GM21515 (cell line): ENCODE results near the gene TDP2.
"Not testable (repeated sequence)": the region's sequence is repeated elsewhere in the genome, so short reads cannot be mapped to it uniquely, and the experiment has no call there.

ENCODE experiments used
- ATAC-seq: cut with Tn5 transposase; IDR thresholded peaks from one replicate; pipeline ENCODE4 v1.9.1; 2021; ENCODE audit not compliant: unreplicated experiment

The TDP2 gene

DNA sequence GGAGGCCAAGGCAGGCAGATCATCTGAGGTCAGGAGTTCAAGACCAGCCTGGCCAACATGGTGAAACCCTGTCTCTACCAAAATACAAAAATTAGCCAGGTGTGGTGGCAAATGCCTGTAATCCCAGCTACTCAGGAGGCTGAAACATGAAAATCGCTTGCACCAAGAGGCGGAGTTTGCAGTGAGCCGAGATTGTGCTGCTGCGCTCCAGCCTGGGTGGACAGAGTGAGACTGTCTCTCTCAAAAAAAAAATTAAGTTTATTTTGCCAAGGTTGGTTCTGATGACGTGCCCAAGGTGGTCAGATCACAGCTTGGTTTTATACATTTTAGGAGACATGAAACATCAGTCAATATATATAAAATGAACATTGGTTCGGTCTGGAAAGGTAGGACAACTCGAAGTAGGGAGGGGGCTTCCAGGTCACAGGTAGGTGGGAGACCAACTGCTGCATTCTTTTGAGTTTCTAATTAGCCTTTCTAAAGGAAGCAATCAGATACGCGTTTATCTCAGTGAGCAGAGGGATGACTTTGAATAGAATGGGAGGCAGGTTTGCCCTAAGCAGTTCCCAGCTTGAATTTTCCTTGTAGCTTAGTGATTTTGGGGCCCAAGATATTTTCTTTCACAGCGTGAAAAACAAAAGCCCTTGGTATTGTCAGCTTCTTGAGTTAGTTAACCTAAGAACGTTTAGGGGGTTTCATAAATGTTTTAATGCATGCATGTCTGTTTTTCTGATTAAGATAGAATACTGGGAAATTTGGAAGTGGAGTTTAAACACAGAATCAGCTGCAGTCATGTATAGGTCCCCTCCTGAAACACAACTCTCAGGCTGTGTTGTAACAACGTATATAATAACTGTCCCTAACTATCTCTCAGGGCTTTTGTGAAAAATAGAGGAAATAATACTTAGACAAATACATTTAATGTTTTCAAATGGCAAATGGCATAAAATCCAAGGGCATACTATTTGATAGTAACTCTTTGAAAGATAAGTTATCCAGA is 16.9 kb upstream of the TDP2 start:
- no peak for ATAC-seq

DNA sequence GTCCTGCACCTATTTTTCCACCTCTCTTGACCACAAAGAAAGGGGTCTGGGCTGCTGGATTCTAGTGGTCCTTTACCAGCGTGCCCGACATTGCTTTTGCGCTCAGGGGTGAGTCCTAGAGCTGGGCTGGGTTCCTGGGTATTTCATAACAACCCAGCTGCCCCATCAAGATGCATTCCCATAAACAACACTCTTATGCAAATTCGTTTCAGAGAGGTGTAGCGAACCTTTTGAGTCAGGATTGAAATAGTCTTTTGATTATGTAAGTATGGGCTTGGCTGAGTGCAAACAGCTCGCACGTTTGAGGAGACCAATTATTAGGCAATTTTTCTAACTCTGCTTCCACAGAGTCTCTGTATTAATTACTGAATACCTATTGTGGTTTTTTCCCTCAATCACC is 13.9 kb upstream of the TDP2 start:
- no peak for ATAC-seq

DNA sequence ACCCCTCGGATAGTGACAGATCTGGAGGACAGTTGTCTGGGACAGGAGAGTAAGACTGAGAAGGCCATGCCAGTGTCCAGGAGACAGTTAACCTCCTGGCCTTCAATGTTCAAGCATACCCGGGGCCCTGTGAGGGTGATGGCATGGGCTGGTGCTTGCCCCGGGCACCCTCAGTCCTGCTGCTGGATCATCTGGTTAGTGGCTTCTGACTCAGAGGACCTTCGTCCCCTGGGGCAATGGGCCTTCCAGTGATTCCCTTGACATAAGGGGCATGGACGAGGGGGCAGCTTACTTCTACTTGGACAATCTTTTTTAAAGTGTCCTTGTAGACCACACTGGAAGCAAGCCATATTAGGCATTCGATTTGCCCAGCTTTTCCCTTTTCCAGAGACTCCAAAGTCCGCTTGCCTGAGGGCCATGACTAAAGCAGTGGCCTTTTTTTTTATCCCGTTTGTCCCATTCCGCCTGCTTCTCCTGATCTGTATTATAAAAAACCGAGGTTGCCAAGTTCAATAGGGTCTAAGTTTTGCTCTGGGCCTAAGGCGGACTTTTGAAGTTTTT is 12.2 kb upstream of the TDP2 start:
- ATAC-seq = not testable (repeated sequence)

- no peak for ATAC-seq
These were observed 6.9 kb upstream of the TDP2 start for GRCh38 chr6:24673625-24674024.

DNA sequence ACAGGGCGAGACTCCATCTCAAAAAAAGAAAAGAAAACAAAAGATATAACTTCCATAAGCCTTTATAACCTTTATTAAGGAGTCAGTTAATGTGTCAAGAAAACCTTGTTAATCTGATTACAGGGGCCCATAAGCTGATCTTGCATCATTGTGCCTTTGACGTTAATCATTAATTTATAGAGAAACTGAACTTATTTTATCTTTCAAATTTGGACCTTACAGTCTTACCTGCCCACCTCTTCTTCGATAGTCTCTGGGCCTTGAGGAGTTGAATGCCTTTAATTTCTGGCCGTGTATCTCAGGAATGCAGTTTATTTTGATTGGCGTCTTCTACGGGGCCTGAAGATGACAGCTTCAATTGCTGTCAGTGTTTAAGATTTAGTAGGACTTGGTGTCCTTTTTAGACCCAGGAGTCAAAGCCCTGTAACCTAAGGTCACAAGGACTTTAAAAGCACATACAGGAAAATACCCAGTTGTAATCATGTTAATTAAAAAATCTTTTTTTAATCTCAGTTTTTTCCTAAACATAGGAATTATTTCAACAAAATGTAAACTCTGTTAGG is 6.0 kb upstream of the TDP2 start:
- no peak for ATAC-seq

DNA sequence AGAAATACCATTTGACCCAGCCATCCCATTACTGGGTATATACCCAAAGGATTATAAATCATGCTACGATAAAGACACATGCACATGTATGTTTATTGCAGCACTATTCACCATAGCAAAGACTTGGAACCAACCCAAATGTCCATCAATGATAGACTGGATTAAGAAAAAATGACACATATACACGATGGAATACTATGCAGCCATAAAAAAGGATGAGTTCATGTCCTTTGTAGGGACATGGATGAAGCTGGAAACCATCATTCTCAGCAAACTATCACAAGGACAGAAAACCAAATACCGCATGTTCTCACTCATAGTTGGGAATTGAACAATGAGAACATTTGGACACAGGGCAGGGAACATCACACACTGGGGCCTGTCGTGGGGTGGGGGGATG is 4.4 kb upstream of the TDP2 start:
- ATAC-seq = not testable (repeated sequence)

DNA sequence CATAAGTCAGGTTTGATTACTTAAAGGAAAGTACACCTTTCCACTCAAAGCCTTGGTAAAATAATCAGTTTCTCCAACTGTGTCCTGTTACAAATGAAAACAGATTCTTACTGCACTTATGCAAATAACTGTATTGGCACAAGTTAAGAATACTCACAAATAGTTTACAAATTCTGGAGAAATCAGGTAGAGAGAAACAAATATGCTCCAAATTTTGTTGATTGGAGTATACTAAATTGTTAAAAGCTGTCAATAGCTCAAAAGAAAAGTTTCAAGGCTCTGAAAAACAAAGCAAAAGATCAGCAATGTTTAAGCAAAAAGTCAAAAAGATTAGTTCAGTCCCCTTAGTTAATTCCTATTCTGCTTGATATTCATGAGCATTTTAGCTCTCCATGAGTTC is 3.8 kb upstream of the TDP2 start:
- ATAC-seq = not testable (repeated sequence)

DNA sequence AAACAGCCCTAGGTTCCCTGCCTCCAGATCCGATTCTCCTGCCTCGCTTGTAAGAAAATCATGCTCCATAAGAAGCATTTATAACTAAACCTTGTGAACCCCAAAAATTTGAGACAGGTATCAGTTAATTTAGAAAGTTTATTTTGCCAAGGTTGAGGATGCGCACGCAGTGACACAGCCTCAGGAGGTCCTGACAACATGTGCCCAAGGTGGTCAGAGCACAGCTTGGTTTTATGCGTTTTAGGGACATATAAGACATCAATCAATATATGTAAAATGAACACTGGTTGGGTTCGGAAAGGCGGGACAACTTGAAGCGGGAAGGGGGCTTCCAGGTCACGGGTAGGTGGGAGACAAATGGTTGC is 2.3 kb upstream of the TDP2 start:
- ATAC-seq = no peak

DNA sequence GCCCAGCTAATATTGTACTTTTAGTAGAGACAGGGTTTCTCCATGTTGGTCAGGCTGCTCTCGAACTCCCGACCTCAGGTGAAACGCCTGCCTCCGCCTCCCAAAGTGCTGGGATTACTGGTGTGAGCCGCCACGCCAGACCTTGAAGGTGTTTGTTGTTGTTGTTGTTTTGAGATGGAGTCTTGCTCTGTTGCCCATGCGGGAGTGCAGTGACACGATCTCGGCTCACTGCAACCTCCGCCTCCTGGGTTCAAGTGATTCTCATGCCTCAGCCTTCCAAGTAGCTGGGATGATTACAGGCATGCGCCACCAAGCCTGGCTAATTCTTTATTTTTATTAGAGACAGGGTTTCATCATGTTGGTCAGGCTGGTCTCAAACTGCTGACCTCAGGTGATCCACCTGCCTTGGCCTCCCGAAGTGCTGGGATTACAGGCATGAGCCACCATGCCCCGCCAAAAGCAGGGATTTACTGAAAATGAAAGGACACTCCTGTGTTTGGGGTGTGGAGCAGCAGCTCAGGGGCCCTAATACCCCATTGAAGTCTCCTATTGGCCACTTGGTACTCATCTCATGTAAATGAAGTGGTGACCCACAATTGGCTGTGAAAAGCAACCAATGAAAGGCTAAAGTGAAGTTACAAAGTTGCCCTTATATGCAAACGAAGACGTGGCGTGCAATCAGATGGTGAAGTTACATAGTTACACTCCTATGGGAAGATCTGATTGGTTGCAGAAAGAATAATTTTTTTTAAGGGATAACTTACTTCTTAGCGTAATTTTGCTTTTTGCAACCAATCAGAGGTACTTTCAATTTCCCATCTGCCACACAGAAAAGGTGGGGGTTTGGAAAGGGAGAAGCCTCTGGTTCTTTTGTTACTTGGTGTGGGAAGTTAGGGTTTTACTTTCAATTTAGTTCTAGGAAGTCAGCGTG is 1.6 kb upstream of the TDP2 start:
- not testable (repeated sequence) for ATAC-seq

DNA sequence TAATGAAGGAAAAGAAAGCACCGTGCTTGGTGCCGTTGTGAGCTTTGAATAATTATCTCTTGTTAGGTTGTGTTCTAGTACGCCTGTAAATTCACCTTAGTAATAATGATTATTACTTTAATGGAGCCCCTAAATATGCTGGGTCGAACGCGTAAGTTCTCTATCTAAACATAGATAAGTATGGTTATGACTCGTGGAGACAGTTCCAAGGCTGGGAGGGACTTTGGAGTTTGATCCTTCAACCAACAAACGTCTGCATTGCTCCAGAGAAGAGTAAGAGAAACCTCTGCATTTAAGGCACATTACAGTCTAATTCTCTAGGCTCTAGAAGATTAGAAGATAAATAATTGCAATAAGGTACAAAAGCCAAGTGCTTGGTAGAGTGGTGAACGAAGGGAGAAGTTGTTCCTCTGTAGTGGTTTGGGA is 692 bp upstream of the TDP2 start:
- ATAC-seq = no peak

DNA sequence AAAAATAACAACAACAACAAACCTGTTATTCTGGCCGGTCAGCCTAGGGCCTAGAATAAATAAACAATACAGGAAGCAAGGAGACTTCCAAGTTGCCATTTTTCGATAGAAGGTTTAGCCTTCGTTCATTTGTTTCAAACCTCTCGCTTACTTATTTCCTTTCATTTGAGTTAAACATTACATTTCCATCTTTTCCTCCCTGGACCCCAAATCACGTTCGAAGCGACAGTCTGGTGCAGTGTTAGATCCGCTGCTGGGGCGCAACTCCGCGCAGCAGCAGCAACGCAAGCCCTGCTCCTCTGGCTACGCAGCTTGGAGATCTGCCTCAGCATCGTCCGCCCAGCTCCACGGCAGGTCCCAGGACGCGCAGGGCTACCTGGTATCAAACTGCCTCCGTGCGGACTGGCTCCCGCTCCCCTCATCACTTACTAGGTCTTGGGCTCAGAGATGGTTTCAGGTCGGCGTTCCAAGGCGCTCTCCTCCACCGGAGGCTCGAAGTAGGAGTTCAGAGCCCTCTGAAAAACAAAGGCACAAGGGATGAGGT is 530 bp downstream of the TDP2 start:
- ATAC-seq = peak; percentile 39

DNA sequence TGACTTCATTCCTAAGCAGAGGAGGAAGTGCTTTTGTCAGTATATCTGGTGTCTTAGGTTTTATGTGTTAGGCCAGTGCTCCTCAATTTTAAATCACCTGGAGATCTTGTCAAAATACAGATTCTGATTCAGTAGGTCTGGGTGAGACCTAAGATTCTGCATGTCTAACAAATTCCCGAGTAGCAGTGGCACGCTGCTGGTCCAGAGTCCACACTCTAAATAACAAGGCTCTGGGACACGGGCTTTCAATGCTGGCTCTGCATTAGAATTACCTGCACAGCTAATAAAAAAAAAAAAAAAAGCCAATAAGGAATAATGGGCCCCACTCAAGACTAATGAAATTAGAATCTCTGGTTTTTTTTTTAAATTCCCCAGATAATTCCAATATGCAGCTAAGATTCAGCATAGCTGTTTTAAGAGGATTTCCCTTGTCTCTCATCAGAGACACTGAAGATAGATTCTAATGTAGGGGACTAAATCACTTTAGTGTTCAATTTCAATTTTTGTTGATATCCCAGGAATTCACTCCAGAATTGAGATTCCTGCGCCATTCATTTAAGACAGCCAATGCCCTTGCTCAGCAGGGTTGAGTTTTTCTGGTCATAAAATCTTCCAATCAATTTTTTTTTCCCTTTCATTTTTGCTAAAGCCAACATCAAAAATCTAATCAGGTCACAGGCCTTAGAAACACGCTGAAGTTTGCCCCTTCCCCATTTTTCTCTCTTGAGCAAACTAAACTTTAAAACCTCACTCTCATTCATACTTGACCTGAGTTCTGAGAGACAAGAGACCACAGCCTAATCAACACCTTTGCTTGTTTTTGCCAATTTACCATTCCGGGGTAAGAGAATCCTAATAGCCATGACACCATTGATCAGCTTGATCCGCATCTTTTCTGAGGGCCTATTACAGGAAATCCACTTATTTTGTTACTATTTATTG is 2.4 kb downstream of the TDP2 start:
- no peak for ATAC-seq

DNA sequence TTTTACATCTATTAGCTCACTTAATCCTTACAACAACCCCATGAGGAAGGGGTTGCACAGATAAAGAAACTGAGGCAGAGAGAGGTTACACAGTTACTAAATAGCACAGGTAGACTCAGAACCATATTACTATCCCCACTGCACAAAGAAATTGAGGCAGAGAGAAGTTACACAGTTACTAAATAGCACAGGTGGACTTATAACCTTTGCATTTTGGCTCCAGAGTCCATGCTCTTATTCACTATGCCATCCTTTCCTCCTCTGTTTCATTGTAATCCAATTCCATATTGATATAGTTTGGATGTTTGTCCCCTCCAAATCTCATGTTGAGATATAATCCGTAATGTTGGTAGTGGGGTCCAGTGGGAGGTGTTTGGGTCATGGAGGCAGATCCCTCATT is 3.5 kb downstream of the TDP2 start:
- no peak for ATAC-seq

DNA sequence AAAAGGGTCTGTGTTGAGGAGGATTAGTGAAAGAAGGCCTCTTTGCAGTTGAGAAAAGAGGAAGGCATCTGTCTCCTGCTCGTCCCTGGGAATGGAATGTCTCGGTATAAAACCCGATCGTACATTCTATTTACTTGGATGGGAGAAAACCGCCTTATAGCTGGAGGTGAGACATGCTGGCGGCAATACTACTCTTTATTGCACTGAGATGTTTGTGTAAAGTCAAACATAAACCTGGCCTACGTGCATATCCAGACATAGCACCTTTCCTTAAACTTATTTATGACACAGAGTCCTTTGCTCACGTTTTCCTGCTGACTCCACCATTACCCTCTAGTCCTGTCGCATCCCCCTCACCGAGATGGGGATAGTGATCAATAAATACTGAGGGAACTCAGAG is 4.5 kb downstream of the TDP2 start:
- no peak for ATAC-seq

DNA sequence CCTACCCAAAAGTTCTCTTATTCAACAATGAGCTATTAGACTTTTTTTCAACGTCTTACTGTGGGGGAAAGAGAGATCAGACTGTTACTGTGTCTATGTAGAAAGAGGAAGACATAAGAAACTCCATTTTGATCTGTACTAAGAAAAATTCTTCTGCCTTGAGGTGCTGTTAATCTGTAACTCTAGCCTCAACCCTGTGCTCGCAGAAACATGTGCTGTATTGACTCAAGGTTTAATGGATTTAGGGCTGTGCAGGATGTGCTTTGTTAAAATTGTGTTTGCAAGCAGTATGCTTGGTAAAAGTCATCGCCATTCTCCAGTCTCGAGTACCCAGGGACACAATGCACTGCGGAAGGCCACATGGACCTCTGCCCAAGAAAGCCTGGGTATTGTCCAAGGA is 4.9 kb downstream of the TDP2 start:
- not testable (repeated sequence) for ATAC-seq

GRCh38 chr6:24660105-24660504 is 6.6 kb downstream of the TDP2 start:
- ATAC-seq = no peak

GRCh38 chr6:24659561-24659960 is 7.1 kb downstream of the TDP2 start:
- ATAC-seq = no peak

- no peak for ATAC-seq
These were observed 7.8 kb downstream of the TDP2 start for GRCh38 chr6:24658573-24659560.
